HepG2 (cell line): ENCODE results near the gene TRIM69. TPM values are rescaled to one million over a fixed set of nuclear protein-coding genes. Genes with fewer than 3 reads are reported as not detected.
A peak's percentile ranks its signal among the peaks of the same experiment; 100 is the strongest.

Experiments used
- ATAD3A ChIP-seq: sonication (generic); formaldehyde crosslinking; IDR thresholded peaks from 2 replicates; pipeline ENCODE4 v1.4.0; 2020; ENCODE audit warnings: missing genetic modification reagents
- FOXC1 ChIP-seq: sonication (generic); formaldehyde crosslinking; IDR thresholded peaks from 2 replicates; pipeline ENCODE4 v1.8.0; 2022; ENCODE audit warnings: mild to moderate bottlenecking, missing genetic modification reagents, borderline replicate concordance
- GATA4 ChIP-seq: sonication (generic); IDR thresholded peaks from 2 replicates; pipeline ENCODE4 v1.6.1; 2016; ENCODE audit warnings: antibody characterized with exemption, low read depth, borderline replicate concordance
- HOXA5 ChIP-seq: sonication (generic); formaldehyde crosslinking; IDR thresholded peaks from 2 replicates; pipeline ENCODE4 v1.4.0; 2020; ENCODE audit warnings: missing genetic modification reagents
- KDM4B ChIP-seq: sonication (generic); formaldehyde crosslinking; IDR thresholded peaks from 2 replicates; pipeline ENCODE4 v1.4.0; 2020; ENCODE audit warnings: missing genetic modification reagents
- MYNN ChIP-seq: sonication (generic); formaldehyde crosslinking; IDR thresholded peaks from 2 replicates; pipeline ENCODE4 v1.4.0; 2020; ENCODE audit warnings: mild to moderate bottlenecking, low read depth, missing genetic modification reagents
- NFYC ChIP-seq: IDR thresholded peaks from 2 replicates; pipeline ENCODE4 v1.6.1; 2016; ENCODE audit warnings: missing genetic modification reagents, missing compliant biosample characterization
- RAD21 ChIP-seq: fragments of 450-650 bp; formaldehyde crosslinking; IDR thresholded peaks from 2 replicates; pipeline ENCODE4 v1.5.0; 2020; ENCODE audit warnings: mild to moderate bottlenecking
- RXRA ChIP-seq: sonication (generic); formaldehyde crosslinking; IDR thresholded peaks from 2 replicates; pipeline ENCODE4 v1.5.1; 2020; ENCODE audit warnings: missing genetic modification reagents
- TBX2 ChIP-seq: sonication (generic); formaldehyde crosslinking; IDR thresholded peaks from 2 replicates; pipeline ENCODE4 v1.5.0; 2020; ENCODE audit warnings: missing genetic modification reagents, mild to moderate bottlenecking, borderline replicate concordance
- ZFP90 ChIP-seq: sonication (generic); formaldehyde crosslinking; IDR thresholded peaks from 2 replicates; pipeline ENCODE4 v1.8.0; 2022; ENCODE audit warnings: missing genetic modification reagents, mild to moderate bottlenecking, inconsistent platforms, borderline replicate concordance
- ZNF121 ChIP-seq: sonication (generic); formaldehyde crosslinking; IDR thresholded peaks from 2 replicates; pipeline ENCODE4 v1.5.0; 2020; ENCODE audit warnings: mild to moderate bottlenecking, missing genetic modification reagents
- ZNF878 ChIP-seq: sonication (generic); formaldehyde crosslinking; IDR thresholded peaks from 2 replicates; pipeline ENCODE4 v1.8.1; 2023; ENCODE audit warnings: mild to moderate bottlenecking, missing genetic modification reagents, moderate library complexity
- ZSCAN12 ChIP-seq: sonication (generic); formaldehyde crosslinking; IDR thresholded peaks from 2 replicates; pipeline ENCODE4 v1.9.0; 2021; ENCODE audit warnings: mild to moderate bottlenecking, missing genetic modification reagents
- polyA plus RNA-seq, 8 experiments: library from polyadenylated mRNA; depleted of rRNA in 3 of 8; stranded (reverse) in 7 of 8; unstranded in 1 of 8; fragments of >200 nt; fragmentation: Illumina TruSeq in 4 of 8; extraction: Trizol in 4 of 8; gene quantifications; 2 replicates each; pipeline versions ENCODE4 v1.2.1 to v1.2.3, GENCODE V29; 2011 to 2016; ENCODE audit warnings: low read depth in 4 of 8, missing spikeins in 1 of 8, mixed read lengths in 1 of 8; ENCODE audit not compliant: insufficient read depth in 1 of 8
- total RNA-seq, 5 experiments: library from RNA; depleted of rRNA; stranded (reverse); fragments of >200 nt; fragmentation: Illumina TruSeq; extraction: Trizol; gene quantifications; 2 replicates each; pipeline ENCODE4 v1.2.3, GENCODE V29; 2016; ENCODE audit warnings: low read depth in 1 of 5
- TF ChIP-seq, protein P1 (sequence below): sonication (generic); formaldehyde crosslinking; IDR thresholded peaks from 2 replicates; pipeline ENCODE4 v1.8.0; 2022; ENCODE audit warnings: missing genetic modification reagents, mild to moderate bottlenecking, inconsistent platforms, borderline replicate concordance
- TF ChIP-seq, protein P2 (sequence below): sonication (generic); formaldehyde crosslinking; IDR thresholded peaks from 2 replicates; pipeline ENCODE4 v1.5.1; 2020; ENCODE audit warnings: mild to moderate bottlenecking, missing genetic modification reagents
- TF ChIP-seq, protein P3 (sequence below): sonication (generic); formaldehyde crosslinking; IDR thresholded peaks from 2 replicates; pipeline ENCODE4 v1.4.0; 2020; ENCODE audit warnings: missing genetic modification reagents, mild to moderate bottlenecking, borderline replicate concordance
- TF ChIP-seq, protein P4 (sequence below): sonication (generic); formaldehyde crosslinking; IDR thresholded peaks from 2 replicates; pipeline ENCODE4 v1.4.0; 2020; ENCODE audit warnings: missing genetic modification reagents
- TF ChIP-seq, protein P5 (sequence below): sonication (generic); formaldehyde crosslinking; IDR thresholded peaks from 2 replicates; pipeline ENCODE4 v1.4.0; 2020; ENCODE audit warnings: missing genetic modification reagents

Gene TRIM69
- total and polyA plus RNA-seq, 2 of the 13 experiments (the other 11 are each of a cell fraction or from before 2014, with no cell fraction given), result 2.6 to 3.2 TPM

DNA sequence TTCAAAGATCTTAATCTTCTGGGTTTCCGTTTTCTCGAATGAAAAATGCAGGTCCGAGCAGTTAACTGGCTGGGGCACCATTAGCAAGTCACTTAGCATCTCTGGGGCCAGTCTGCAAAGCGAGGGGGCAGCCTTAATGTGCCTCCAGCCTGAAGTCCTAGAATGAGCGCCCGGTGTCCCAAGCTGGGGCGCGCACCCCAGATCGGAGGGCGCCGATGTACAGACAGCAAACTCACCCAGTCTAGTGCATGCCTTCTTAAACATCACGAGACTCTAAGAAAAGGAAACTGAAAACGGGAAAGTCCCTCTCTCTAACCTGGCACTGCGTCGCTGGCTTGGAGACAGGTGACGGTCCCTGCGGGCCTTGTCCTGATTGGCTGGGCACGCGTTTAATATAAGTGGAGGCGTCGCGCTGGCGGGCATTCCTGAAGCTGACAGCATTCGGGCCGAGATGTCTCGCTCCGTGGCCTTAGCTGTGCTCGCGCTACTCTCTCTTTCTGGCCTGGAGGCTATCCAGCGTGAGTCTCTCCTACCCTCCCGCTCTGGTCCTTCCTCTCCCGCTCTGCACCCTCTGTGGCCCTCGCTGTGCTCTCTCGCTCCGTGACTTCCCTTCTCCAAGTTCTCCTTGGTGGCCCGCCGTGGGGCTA lies 25.1 kb upstream of the TRIM69 start, which contains the start of the genes B2M and PATL2 (continued):
- TF ChIP-seq, protein P1, sequence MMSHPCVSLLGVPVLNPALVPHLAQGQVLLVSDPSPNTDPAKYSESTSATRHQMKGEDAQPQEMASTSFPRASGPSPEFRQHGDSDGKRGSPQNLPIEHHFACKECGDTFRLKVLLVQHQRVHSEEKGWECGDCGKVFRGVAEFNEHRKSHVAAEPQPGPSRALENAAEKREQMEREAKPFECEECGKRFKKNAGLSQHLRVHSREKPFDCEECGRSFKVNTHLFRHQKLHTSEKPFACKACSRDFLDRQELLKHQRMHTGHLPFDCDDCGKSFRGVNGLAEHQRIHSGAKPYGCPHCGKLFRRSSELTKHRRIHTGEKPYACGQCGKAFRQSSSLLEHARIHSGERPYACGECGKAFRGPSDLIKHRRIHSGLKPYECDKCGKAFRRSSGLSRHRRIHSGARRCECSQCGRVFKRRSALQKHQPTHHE (CRISPR knock-in tag), result peak; percentile 15; the same call in 1 of the 2 replicates
- peak; percentile 76; the same call in 1 of the 2 replicates for TF ChIP-seq GATA4
- TF ChIP-seq, protein P2, sequence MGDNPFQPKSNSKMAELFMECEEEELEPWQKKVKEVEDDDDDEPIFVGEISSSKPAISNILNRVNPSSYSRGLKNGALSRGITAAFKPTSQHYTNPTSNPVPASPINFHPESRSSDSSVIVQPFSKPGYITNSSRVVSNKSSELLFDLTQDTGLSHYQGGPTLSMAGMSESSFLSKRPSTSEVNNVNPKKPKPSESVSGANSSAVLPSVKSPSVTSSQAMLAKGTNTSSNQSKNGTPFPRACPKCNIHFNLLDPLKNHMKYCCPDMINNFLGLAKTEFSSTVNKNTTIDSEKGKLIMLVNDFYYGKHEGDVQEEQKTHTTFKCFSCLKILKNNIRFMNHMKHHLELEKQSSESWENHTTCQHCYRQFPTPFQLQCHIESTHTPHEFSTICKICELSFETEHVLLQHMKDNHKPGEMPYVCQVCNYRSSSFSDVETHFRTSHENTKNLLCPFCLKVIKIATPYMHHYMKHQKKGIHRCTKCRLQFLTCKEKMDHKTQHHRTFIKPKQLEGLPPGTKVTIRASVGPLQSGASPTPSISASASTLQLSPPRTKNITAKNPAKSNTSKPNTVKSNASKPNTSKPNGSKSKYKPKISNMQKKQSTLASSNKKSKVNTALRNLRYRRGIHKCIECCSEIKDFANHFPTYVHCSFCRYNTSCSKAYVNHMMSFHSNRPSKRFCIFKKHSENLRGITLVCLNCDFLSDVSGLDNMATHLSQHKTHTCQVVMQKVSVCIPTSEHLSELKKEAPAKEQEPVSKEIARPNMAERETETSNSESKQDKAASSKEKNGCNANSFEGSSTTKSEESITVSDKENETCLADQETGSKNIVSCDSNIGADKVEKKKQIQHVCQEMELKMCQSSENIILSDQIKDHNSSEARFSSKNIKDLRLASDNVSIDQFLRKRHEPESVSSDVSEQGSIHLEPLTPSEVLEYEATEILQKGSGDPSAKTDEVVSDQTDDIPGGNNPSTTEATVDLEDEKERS (CRISPR knock-in tag), result peak; percentile 80; the same call in 1 of the 2 replicates
- TF ChIP-seq, protein P3, sequence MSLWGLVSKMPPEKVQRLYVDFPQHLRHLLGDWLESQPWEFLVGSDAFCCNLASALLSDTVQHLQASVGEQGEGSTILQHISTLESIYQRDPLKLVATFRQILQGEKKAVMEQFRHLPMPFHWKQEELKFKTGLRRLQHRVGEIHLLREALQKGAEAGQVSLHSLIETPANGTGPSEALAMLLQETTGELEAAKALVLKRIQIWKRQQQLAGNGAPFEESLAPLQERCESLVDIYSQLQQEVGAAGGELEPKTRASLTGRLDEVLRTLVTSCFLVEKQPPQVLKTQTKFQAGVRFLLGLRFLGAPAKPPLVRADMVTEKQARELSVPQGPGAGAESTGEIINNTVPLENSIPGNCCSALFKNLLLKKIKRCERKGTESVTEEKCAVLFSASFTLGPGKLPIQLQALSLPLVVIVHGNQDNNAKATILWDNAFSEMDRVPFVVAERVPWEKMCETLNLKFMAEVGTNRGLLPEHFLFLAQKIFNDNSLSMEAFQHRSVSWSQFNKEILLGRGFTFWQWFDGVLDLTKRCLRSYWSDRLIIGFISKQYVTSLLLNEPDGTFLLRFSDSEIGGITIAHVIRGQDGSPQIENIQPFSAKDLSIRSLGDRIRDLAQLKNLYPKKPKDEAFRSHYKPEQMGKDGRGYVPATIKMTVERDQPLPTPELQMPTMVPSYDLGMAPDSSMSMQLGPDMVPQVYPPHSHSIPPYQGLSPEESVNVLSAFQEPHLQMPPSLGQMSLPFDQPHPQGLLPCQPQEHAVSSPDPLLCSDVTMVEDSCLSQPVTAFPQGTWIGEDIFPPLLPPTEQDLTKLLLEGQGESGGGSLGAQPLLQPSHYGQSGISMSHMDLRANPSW (CRISPR knock-in tag), result no peak
- TF ChIP-seq, protein P4, sequence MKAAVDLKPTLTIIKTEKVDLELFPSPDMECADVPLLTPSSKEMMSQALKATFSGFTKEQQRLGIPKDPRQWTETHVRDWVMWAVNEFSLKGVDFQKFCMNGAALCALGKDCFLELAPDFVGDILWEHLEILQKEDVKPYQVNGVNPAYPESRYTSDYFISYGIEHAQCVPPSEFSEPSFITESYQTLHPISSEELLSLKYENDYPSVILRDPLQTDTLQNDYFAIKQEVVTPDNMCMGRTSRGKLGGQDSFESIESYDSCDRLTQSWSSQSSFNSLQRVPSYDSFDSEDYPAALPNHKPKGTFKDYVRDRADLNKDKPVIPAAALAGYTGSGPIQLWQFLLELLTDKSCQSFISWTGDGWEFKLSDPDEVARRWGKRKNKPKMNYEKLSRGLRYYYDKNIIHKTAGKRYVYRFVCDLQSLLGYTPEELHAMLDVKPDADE (CRISPR knock-in tag), result no peak
- no peak for TF ChIP-seq ATAD3A (CRISPR knock-in tag)
- peak; percentile 53; the same call in 1 of the 2 replicates for TF ChIP-seq RXRA (CRISPR knock-in tag)
- 0 out of 2 replicates have a peak, but pooled peaks have one; percentile 29 for TF ChIP-seq RAD21 (CRISPR knock-in tag)
- peak; percentile 61 for TF ChIP-seq ZNF121
- no peak for TF ChIP-seq ZSCAN12 (CRISPR knock-in tag)
- TF ChIP-seq FOXC1 (CRISPR knock-in tag), result peak; percentile 53; the same call in 1 of the 2 replicates
- TF ChIP-seq, protein P5, sequence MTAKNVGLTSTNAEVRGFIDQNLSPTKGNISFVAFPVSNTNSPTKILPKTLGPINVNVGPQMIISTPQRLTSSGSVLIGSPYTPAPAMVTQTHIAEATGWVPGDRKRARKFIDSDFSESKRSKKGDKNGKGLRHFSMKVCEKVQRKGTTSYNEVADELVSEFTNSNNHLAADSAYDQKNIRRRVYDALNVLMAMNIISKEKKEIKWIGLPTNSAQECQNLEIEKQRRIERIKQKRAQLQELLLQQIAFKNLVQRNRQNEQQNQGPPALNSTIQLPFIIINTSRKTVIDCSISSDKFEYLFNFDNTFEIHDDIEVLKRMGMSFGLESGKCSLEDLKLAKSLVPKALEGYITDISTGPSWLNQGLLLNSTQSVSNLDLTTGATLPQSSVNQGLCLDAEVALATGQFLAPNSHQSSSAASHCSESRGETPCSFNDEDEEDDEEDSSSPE, result 0 out of 2 replicates have a peak, but pooled peaks have one; percentile 56
- TF ChIP-seq NFYC (CRISPR knock-in tag), result peak; percentile 94
- TF ChIP-seq TBX2 (CRISPR knock-in tag), result peak; percentile 76
- peak; percentile 36; the same call in 1 of the 2 replicates for TF ChIP-seq ZFP90 (CRISPR knock-in tag)
- TF ChIP-seq MYNN (CRISPR knock-in tag), result no peak
- TF ChIP-seq KDM4B (CRISPR knock-in tag), result 0 out of 2 replicates have a peak, but pooled peaks have one; percentile 70
- TF ChIP-seq HOXA5 (CRISPR knock-in tag), result peak; percentile 82
- TF ChIP-seq ZNF878 (CRISPR knock-in tag), result peak; percentile 66; the same call in 1 of the 2 replicates
